GM12892 (cell line): ENCODE results near the gene RHBG.

Source experiments
- DNase-seq: peaks from one replicate; pipeline ENCODE4 v3.0.0; 2011; ENCODE audit not compliant: insufficient read length
- FAIRE-seq: peaks from 2 replicates; lab custom pipeline; 2011; peaks lifted over from hg19 to GRCh38; lab: Jason Lieb, UNC
- POLR2A ChIP-seq: IDR thresholded peaks from 2 replicates; pipeline ENCODE4 v1.6.1; 2011; ENCODE audit warnings: low read depth, low read length, control low read depth
- POLR2AphosphoS5 ChIP-seq: IDR thresholded peaks from 2 replicates; pipeline ENCODE4 v1.6.1; 2011; ENCODE audit warnings: low read depth, low read length, control low read depth
- TAF1 ChIP-seq: IDR thresholded peaks from 2 replicates; pipeline ENCODE4 v1.6.1; 2011; ENCODE audit warnings: low read depth, mild to moderate bottlenecking, control low read depth, low read length, borderline replicate concordance

The RHBG gene

DNA sequence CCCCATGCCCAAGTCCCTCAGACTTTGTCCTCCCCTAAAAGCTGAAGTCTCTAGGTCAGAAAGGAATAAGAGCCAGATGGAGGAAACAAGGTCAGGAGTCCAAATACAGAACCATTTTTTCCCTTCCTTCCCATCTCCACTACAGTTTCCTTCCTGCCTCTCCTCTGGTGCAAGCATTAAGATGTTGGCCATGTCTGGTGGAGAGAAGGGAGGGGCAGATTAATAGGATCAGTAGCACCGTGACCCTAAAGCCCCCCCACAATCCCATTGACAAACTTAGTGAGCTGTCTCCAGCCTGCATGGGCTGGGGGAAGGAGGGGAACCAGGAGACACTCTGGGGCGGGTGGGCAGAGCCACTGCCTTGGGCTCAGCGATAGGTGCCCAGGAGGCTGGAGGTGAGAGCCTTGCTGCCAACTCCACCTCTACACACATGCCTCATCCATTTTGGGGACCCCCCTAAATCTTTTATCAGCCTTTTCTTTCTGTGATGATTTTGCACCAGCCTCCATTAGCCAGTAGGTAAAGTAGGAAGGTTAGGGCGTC, 59.8 kb downstream of the RHBG start:
- DNase-seq (no peak), FAIRE-seq (no peak)

DNA sequence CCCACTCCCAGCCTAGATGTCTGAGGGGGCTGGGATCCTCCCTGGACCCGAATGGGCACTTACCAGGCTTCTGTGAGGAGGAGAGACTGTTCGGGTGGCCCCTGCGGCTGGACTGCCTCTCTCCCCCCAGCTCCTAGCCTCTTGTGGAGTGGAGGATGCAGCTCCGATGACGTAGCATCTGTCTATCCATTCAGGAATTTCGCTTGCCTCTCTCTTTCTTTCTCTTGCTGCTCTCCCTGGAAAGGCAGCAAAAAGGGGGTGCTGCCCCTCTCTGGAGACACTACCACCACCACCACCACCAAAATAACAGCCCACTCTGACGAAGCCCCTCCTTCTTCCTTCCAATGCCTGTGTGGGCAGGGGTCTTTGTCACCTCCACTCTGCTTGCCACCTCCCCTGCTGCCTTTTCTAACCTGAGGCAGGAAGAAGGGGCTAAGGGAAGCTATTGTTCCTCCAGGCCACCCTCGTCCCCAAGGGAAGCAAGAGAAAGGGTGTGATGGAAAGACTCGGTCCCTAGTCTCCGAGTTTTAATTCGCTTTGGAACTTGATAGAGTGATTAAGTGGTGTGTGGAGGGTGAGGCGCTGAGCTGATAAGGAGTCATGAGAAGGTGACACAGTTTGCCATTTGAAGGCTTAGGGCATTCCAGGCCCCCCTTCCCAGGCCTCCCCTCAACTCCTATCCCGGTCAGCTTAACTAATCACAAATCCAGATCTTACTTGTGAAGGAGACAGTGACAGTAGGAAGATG, 60.5 kb downstream of the RHBG start:
- FAIRE-seq (no peak), DNase-seq (no peak)

More for the DNA sequence above, 59.8 kb downstream of the RHBG start:
- no peak for TF ChIP-seq POLR2AphosphoS5
- no peak for TF ChIP-seq TAF1
- no peak for TF ChIP-seq POLR2A

DNA sequence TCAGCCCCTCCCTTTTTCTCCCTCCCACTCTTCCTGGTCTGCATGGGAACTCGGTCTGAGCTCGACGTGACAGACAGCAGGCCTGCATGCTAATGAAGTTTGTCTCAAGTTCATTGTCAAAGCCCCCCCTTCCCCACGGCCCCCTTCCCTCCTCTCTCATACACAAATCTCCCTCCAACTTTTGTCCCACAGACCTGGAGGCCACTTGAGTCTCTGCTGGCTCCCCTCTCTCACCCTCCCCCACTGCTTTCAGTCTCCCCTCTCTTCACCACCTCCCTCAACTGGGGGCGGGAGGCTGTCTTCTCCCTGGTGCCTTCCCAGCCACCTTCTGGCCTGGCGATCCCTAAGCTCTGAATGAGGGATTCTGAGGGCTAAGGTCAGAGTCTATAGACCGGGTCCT, 61.3 kb downstream of the RHBG start:
- no peak for FAIRE-seq
- no peak for DNase-seq
- no peak for TF ChIP-seq POLR2AphosphoS5
- TF ChIP-seq TAF1: no peak
- no peak for TF ChIP-seq POLR2A

More for the DNA sequence above, 60.5 kb downstream of the RHBG start:
- TF ChIP-seq POLR2AphosphoS5: no peak
- no peak for TF ChIP-seq POLR2A
- TF ChIP-seq TAF1: no peak

DNA sequence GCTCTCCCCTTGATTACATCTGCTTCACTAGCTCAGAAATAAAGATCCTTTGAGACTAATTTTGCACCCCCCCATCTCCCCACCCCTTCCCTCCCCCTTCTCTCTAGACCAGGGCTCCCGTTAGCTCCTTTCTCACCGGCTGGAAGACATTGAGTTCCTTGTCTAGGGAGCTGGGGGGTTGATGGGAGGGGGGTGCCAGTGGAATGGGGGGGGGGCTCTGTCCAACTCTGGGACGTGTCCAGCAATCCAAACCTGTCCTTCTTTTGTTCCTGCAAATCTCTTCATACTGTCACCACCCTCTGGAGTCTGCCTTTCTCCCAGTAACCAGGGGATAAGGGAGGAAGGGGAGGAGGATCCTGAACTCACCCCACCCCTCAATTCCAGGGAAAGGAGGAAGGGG, 61.9 kb downstream of the RHBG start:
- no peak for TF ChIP-seq TAF1
- no peak for TF ChIP-seq POLR2AphosphoS5
- no peak for TF ChIP-seq POLR2A
- FAIRE-seq: no peak
- DNase-seq: no peak

DNA sequence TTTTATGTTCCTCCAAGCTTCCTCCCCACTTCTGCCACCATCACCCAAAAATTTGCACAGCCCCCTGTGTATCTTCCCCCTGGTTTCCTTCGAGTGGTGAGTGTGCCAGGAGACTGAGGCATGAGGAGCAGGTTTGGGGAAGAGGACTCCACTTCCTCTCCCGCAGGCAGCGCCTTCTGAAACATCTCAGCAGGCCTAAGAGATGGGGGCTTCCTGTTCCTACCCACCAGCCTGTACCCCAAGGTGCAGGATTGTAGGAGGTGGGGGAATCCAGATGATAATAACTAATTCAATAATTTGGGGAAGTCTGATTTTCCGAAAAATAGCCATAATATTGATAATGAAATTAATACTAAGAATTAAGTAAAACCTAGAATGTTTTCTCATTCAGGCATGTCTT, 62.4 kb downstream of the RHBG start:
- no peak for DNase-seq
- TF ChIP-seq TAF1: no peak
- TF ChIP-seq POLR2A: no peak
- TF ChIP-seq POLR2AphosphoS5: no peak
- FAIRE-seq: no peak

DNA sequence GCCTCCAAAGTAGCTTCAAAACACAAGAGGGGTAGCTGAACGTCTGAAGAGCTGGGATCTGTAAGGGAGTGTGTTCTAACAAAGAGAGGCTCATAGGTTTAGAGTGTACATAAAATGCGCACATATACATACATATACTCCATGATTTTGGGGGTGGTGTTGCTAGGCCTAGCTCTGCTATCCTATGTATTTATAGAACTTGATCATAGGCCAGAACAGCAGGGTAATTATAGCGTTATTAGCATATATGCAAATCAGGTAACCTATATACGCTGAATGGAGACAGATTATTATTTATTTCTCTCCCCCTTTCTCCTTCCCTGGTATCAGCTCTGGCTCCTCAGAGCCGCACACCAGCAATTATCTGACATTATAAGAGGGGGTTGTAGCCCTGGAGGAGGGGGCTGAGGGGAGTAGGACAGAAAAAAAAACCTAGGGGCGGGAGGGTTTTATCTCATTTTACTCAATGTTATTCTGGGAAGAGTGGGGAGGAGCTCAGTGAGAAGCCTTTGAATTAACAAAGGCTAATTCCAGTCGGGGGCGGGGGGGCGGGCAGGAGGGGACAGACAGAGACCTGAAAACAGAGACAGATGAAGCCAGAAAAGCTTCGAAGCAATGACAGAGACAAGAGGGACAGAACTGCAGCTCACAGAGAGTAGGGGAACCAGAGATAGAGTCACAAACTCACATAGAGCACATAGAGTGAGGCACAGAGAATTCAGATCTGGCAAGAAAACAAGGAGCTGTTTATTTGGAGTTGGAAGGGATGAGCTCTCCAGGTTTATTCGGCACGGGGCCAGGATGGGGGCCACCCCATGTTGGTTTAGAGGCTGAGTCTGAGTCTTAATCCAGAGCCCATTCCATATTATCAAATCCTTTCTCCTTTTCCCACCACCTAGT, 63.0 kb downstream of the RHBG start:
- FAIRE-seq (no peak), DNase-seq (no peak)
- TF ChIP-seq POLR2A: no peak
- TF ChIP-seq TAF1: no peak
- TF ChIP-seq POLR2AphosphoS5: no peak

DNA sequence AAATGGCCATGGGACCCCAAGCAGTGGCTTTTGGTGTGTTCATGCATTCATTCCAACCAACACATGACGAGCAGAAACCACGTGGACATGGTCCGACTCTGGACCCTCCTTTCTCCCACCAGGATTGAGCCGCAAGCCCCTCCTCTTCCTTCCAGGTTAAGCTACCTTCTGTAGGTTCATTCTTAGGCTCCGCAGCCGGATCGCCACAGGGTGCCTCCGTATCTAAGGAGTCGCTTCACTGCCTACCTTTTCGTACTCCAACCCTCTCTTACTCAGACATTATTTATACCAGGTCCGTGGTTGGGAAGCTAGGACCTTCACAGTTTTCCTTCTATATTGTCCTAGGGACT, 63.6 kb downstream of the RHBG start:
- FAIRE-seq: no peak
- no peak for DNase-seq
- TF ChIP-seq POLR2AphosphoS5 (no peak), POLR2A (no peak), TAF1 (no peak)

DNA sequence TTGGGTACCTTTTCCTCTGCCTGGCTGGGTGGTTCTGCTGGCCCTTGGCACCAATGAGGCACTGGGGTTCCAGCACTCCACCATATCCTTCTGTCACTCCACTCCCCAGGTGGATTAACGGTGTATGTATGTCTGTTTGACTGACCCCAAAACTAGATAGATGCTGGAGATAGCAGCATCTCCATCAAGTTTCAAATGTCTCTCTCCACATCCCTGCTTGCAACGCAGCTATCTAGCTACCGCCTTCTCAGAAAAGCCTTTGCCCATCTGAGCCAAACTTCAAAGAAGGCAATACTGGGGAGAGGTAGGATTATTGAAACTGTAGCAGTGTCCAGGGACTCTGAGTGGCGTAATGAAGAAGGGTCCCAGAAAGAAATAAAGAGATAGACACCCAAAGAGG, 64.0 kb downstream of the RHBG start:
- no peak for TF ChIP-seq TAF1
- TF ChIP-seq POLR2AphosphoS5: no peak
- no peak for TF ChIP-seq POLR2A
- DNase-seq: no peak
- no peak for FAIRE-seq

DNA sequence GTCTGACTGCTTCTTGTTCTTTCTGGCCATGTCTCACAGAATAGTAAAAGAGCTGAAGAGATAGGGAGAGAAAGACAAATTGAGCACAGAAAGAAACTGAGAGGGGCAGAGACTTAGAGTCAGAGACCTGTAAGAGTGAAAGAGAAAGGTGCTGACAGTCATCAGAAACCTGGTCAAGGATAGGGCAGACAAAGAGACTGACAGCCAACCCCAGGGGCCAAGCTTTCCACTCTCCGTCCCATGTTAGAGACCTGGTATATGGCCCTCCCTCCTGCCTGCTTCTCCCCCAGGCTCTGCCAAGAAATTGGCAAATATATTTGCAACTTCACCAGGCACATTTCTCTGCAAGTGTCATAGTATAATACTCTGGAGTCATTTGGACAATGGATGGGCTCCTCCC, 64.6 kb downstream of the RHBG start:
- FAIRE-seq: peak; percentile 74
- DNase-seq: no peak
- no peak for TF ChIP-seq POLR2AphosphoS5
- TF ChIP-seq POLR2A: no peak
- TF ChIP-seq TAF1: no peak
